GM21526 (cell line): Measurements from ENCODE around the gene UBE2E2.
"Not testable (repeated sequence)": the region's sequence is repeated elsewhere in the genome, so short reads cannot be mapped to it uniquely, and the experiment has no call there.

Experiments used
- ATAC-seq: cut with Tn5 transposase; IDR thresholded peaks from one replicate; pipeline ENCODE4 v1.9.1; 2021; ENCODE audit warnings: moderate library complexity; ENCODE audit not compliant: unreplicated experiment, low FRiP score

UBE2E2 gene

GRCh38 chr3:23320586-23321570 lies 117.8 kb downstream of the UBE2E2 start:
- ATAC-seq, result no peak

- ATAC-seq, result peak; percentile 68
Measured at GRCh38 chr3:23324745-23325144, 121.6 kb downstream of the UBE2E2 start.

- ATAC-seq, result peak; percentile 41
Measured at GRCh38 chr3:23325466-23326065, 122.4 kb downstream of the UBE2E2 start.

DNA sequence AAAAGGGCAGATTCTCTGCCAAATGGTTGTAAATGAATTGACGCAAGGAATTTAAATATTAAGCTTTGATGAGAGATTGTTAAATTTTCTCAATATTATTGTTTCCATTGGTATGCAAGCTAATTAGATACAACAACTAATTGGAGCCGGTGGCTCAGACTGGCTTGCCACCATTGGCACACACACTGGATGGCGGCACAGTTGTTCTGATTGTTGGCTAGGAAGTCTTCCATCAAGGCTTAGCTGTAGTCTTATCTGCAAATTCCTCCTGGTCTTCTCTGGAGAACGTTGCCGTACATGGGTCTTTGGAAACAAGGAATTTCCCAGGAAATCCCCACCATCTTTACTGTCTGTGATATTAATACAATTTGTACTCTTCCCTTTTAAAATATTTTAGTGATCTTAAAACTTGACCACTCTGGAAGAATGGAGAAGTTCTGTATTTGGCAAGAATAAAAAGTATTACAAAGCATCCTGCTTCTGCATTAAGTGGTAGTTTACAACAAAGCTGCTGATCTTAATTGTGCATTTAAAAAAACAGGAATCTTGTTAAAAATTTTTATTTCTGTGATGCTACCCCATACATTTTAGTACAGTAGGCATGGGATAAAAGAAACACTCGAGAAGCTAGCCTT lies 126.5 kb downstream of the UBE2E2 start:
- no peak for ATAC-seq

DNA sequence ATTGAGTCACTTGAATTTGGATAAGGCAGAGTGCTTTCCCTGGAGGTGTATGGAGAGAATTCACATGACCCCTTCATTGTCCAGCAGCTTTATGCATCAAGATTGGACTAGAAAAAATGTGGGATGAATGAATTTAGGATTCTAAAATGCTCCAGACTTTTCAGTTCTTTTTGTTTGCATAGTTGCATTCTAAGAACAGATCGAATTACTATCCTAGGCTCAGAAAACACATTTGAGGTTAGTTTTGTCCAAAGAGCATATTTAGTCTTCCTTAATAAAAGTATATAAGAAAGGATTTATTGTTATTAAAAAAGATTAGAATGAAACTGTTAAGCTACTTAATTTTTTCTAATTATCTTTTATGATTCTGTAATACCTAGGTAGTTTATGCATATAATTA lies 127.4 kb downstream of the UBE2E2 start:
- ATAC-seq, result no peak

- ATAC-seq, result no peak
Measured at GRCh38 chr3:23331141-23331935, 128.2 kb downstream of the UBE2E2 start.

DNA sequence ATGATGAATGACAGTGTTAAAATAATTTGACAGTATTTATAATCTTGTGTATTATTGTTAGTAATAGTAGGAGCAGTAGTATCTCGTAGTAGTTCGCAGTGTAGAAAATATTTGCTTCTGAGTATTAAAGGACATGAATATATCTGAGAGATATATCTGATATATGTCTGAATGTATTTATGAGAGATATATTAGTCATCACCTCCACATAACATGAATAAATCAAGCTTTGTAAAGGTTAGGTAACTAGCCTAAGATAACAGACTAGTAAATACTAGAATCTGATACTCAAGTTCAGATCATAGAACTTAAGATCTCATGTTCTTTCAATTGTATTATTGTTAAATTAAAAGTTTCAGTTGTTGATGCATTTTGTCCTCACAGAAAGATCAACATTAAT lies 130.5 kb downstream of the UBE2E2 start:
- no peak for ATAC-seq

- ATAC-seq, result not testable (repeated sequence)
Measured at GRCh38 chr3:23336853-23337252, 133.7 kb downstream of the UBE2E2 start.

DNA sequence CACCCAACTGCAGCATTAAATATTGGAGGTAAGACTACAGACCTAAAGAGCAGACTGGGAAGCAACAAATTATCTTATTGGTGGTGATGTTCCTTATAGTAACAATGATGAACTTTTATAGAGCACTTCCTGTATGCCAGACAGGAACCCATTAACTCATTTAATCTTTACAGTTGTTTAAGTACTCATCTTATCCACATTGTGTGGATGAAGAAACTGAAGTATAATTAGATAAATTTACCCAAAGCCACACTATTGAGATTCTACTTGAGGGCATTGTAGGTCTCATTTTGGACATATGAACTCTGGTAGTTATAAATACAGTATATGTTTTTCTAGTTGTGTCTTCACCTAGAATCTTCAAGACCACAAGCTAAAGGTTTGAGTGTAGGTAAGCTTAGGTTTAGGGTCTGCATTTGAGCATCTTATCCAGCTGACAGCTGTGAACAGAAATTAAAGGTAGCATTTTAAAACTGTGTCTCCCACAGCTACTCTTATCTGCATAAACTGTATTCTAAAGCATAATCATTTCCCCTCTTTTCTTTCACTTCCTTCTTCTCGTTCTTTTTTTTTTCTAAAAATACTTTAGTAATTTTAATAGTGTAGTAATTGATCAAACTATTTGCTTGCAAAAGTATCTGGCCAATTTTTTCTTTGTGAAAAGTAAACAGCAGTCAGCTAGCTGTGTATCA lies 138.2 kb downstream of the UBE2E2 start:
- ATAC-seq, result no peak

- ATAC-seq, result no peak
Measured at GRCh38 chr3:23342343-23342742, 139.2 kb downstream of the UBE2E2 start.

- ATAC-seq, result no peak
Measured at GRCh38 chr3:23343509-23343908, 140.4 kb downstream of the UBE2E2 start.

DNA sequence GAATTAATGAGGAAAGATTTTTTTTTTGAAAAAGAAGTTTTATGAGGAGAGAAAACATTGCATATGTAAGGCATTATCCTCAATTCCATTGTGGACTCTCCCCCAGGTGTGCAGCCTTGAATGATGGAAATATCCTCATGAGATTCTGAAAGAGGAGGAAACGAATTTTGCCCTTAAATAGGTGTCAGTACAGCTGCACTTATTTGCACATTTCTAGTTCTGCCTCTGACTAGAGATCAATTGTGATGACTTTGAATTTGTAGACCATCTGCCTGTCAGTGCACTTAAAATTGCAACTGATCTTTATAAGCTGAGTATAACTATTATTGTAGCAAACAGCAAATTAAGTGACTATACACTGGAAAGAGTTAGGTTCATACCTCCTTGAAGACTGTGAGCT lies 141.8 kb downstream of the UBE2E2 start:
- ATAC-seq, result no peak

DNA sequence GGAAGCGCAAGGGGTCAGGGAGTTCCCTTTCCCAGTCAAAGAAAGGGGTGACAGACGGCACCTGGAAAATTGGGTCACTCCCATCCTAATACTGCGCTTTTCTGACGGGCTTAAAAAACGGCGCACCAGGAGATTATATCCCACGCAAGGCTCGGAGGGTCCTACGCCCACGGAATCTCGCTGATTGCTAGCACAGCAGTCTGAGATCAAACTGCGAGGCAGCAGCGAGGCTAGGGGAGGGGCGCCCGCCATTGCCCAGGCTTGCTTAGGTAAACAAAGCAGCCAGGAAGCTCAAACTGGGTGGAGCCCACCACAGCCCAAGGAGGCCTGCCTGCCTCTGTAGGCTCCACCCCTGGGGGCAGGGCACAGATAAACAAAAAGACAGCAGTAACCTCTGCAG lies 146.3 kb downstream of the UBE2E2 start:
- ATAC-seq, result not testable (repeated sequence)

DNA sequence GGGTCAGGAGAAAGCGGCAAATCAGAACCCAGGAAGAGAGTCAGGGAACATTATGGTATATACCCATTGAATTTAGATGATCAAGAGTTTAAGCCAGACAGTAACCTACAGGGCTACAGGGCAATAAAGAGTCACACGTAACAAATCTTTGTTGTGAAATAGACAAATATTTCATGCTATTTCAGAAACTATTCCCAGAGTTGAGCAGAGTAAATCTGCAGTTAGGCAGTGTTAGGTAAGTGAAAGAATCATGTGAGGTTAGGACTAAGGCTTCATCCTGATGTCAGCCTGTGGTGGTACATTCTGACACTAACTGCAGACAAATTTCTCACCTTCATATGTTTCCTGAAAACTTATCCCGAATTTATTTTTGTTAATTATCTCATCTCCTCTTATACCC lies 153.0 kb downstream of the UBE2E2 start:
- no peak for ATAC-seq

- ATAC-seq, result no peak
Measured at GRCh38 chr3:23356923-23357322, 153.8 kb downstream of the UBE2E2 start.

GRCh38 chr3:23359116-23359515 lies 156.0 kb downstream of the UBE2E2 start:
- no peak for ATAC-seq

DNA sequence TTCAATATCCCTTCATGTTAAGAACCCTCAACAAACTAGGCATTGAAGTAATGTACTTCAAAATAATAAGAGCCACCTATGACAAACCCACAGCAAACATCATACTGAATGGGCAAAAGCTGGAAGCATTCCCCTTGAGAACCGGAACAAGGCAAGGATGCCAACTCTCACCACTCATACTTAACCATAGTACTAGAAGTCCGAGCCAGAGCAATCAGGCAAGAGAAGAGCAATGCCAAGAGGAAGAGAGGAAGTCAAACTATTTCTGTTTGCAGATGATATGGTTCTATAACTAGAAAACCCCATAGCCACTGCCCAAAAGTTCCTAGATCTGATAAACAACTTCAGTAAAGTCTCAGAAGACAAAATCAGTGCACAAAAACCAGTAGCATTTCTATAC lies 161.9 kb downstream of the UBE2E2 start:
- no peak for ATAC-seq

DNA sequence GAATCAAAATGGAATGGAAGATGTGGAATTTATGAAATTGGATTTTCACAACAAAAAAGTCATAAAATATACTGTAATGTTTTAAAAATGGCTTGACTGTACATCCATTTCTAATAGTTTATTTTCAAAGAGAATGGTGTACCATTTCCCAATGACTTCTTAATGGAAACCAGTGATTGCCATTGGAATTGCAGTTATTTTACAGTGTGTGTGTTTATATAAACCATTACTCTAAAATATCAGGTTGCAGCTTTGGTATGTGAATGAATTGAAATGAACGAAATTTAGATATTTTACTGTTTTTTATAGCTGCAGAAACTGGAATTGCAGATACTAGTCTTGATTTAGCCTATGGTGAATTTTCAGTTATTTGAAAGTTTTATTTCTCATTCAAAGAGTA lies 165.6 kb downstream of the UBE2E2 start:
- no peak for ATAC-seq

- ATAC-seq, result no peak
Measured at GRCh38 chr3:23372285-23372684, 169.2 kb downstream of the UBE2E2 start.
